HG03095 (cell line): ENCODE measurements around the gene MPRIP.
"Not testable (repeated sequence)": the region's sequence is repeated elsewhere in the genome, so short reads cannot be mapped to it uniquely, and the experiment has no call there.

Source experiments
- ATAC-seq: cut with Tn5 transposase; IDR thresholded peaks from one replicate; pipeline ENCODE4 v1.9.1; 2021; ENCODE audit warnings: moderate library complexity; ENCODE audit not compliant: unreplicated experiment

The MPRIP gene

DNA sequence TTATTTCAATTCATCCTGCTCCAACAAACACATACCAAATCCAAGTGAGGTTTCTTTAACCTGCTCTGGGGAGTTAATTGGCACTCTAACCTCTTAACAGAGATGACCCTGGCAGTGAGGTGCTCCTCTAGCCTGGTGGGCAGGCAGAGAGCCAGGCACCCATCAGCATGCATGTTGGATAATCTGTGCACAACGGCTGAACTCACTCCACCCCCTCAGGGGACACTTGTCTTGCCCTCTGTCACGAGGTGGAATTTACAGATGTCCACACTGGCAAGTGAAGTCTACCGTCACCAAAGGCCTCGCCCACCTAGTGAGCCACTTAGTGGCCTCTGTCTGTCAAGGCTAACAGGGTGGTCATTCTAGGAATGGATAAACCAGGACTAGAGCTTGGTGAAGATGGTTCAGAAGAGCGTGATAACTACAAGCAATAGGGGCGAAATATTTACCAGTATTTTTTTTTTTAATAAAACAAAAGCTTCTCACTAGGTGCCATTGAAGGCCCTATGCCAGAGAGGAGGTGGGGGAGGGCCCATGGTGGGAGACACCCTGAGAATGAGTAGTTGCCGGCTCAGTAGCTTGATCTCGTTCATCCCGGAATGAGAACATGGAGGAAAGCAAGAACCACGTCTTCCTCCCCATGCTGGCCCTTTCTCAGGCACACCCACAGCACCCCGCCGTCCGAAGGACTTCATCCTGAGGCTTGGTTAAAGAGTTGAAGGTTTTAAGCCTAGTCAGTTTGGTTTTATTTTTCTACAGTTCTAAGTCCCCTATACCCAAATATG, 138.7 kb downstream of the MPRIP start:
- no peak for ATAC-seq

DNA sequence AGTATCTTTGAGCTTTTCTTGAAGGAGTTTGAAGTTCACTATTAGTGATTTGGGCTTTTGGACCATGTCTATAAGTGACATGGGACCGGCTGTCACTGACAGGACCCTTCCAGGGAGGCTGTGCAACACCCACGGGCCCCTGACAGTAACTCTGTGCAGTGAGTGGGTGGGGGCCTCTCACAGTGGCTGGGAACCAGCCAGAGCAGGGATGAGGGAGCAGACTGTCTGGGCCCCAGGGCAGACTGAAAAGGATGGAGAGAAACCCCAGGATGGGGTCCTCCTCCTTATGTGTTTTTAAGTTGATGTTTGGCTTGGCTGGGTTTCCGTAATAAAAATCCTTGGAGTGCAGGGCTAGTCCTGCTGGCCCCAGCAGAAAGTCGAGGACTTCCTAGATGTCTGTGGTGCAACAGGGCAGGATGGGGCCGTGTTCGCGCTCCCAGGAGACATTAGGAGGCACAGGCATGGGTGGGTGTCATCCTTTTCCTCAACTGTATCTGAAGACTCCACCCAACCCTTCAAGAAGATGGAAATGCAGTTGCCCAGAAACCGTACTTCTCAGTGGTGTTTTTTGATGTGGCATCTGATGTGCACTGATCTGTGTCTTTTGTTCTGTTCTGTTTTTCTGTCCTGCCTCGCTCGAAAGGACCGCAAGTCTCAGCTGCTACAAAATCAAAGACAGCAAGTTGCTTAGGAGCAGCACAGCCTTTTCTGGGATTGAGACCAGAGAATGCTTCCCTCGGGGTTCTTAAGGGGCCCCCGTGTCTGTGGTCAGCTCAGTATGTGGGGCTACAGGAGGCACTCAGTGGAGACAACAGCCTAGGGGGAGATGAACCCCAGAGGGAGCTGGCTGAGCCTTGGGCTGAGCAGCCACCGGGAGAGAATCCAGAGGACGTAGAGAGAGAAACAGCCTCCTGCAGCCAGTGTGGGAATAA, 139.7 kb downstream of the MPRIP start:
- no peak for ATAC-seq

DNA sequence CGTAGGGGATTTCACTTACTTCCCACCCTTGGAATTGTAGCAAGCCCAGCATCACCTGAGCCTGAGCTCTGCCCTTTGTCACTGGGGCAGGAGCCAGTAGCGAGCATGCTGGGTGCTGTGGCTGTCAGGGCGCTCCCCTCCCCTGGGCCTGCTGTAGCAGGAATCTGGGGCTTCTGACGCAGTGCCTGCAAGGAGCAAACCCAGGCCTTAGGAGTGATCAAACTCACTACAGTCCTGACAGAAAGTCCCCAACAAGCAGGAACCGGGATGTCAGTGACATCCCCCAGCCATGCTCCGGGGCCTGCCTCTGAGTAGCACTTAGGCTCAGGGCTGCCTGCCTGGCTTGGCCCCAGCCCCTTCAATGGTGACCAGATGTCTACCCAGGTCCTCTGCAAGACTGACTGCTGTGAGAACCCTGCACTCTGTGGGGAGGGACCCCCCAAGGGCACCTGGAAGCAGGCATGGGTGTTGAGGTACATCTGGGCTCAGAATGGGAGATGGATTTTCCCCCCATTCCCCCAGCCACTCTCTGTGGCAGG, 140.4 kb downstream of the MPRIP start:
- ATAC-seq = no peak

DNA sequence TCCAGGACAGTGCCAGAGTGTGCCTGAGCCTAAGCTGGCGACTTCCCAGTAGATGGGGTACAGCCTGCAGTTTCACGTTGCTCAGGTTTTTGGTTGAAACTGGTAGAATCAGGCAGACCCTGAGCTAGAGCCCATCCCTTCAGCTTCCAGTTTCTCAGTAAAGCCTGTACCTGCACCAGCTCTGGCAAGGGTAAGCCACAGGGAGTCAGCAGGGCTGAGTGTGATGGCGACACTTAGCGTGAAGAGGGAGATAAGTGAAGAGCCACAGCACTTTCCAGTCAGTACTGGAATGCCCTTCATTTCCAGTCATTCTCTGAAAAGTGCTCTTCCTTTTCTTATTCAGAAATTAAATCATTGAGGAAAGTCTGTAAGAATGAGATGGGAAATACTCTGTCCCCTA, 141.5 kb downstream of the MPRIP start:
- ATAC-seq = no peak

DNA sequence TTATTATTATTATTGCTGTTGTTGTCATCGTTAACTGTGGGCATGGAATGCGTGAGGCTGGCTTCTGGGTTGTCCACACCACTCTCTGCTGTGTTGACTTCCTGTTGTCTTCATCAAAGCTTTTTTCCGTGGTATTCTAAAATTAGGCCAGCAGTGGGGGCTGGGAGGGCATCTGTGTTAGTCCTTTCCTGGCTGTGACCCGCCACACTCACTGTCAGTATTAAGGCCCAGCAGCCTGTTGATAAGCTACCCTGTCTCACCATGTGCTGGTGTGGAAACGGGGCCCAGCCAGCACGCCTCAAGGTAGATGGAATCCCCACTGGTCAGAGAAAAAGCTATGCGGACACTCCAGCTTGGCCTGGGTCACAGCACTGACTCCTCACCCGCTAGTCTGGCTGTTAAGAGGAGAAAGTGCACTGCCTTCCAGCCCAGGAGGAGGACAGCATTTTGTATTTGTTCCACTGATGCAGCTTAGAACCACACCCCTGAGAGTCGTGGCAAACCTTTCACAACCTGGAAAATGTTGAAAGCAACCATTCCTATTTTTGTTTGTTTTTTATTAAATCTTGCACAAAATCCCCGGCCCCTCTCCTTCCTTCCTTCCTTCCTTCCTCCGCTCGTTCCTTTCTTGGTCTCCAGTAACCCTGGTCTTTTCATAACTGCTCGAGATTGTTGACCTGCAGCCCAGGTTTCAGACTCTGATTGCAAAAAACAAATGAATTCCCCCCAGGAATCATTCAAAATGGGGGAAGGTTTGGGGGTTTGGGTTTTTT, 142.9 kb downstream of the MPRIP start:
- not testable (repeated sequence) for ATAC-seq

DNA sequence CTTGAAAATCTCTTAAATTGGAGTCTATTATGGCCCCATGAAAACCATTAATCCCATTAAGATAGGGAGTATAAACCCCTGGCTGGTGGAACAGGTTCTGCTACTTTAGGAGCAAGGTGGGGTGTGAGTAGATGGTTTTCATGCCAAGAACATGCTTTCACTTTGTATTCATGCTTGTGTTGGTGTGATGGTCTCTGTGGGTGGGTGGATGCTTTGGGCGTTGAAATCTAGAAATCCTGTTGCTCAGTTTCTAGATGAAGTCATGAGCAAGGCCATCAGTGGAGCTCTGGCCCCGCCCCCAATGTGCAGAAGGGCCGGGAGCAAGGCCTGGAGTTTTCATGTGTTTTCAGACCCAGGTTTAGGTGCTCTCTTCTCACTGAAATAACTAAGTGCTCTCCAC, 143.8 kb downstream of the MPRIP start:
- no peak for ATAC-seq

DNA sequence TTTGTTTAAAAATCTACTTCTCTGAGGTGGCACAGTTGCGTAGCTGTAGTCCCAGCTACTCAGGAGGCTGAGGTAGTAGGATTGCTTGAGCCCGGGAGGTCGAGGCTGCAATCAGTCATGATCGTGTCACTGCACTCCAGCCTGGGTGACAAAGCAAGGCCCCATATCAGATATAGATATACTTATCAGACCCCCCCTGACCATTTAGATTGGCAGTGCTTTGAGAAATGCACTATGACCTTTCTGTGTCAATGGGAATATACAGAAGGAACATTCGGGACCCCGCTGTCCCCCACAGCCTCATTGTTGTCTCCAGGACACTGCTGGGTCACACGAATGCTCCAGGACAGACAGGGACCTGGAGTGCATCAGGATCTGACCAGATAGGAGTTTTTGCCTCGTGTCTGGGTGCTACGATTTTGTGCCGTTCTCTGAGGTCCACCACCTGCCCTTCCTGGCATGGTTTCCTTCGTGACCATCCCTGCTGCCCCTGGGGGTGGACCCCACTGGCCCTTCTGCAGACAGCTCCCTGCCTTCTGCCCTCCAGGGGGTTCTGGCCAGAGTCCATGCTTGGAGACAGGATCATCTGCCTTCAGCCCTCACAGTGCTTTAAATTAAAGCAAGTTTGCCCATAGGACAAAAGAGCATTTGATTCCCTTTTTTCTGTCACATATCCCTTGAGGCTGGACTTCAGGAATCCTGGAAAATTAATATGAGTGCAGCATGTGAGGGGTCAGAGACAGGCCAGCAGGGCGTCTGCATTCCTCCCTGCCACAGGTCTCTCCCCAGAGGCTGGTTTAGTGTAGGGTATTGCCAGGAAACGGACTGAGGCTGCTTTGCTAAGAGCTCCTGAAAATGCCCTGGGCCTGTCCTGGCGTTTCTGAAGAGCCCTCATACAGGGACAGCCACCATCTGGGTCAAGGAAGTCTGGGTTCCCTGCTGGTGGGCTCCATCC, 144.6 kb downstream of the MPRIP start:
- ATAC-seq = no peak

DNA sequence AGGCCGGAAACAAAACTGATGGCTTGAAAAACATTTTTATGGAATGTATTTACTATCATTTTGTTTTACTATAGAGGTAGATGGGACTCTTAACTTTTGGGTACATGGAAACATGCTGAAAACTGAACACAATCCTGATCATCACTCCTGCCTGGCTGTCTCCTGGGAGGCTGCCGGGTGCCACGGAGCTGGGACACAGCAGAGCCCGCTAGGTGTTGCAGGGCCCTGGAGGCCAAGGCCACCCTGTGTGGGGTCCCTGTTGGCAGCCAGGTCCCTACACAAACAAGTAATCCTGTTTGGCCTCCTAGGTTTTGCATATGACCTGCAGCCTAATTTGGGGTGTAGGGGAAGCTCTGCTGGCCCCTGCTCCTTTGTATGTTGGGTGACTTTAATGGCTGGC, 146.3 kb downstream of the MPRIP start:
- no peak for ATAC-seq

DNA sequence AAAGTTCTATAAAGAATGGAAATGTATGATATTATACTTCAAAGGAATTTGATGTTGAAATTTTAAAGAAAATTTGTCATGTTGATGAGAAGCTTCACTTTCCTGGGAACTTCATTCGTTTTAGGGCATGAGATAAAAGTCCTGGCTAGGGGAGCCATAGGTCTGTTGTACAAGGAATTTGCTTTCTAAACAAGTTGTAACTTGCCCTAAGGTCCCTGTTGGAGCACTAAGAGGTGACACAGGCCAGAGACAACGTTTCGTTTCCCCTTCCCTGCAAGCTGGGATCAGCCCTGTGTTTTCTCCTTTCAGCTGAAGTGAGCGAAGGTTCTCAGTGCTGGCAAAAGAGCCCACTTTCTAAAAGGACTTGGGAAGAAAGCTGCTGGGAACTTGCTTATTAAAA, 147.3 kb downstream of the MPRIP start:
- ATAC-seq = no peak

DNA sequence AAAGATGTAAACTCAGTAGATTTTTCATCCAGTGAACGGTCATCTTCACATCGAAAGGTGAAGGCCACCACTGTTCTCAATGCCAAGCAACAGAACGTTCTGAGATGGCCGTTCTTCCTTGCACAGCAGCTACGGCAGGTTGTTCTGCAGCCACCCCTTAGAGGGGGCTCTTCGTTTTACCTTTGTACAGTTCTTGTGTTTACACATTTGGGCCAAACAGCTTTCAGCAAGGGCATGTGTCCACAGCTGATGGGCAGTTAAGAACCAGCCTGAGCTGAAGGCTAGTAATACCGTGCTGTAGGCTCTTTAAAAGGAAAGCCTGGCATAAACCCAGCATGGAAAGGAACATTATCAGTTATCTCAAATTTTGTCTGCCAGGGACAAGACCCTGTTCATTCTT, 147.9 kb downstream of the MPRIP start:
- no peak for ATAC-seq

DNA sequence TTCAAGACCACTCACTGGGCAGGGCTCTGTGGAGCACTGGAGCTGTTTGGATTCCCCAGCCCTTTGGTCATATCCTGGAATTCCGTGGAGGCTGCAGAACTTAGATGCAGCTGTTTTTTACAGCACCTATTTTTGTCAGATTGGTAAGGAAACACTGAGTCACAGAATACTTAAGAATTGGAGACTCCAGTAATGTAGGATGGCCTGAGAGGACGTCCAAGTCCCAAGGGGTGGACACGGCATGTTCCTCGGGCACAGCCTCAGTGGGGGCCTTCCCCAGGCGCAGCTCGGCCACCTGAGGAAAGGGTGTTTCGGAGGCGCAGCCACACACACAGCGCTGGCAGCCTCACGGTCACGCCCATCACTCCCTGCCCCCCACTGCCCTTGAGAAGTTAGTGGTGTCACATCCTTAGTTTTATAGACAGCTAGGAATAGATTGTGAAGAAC, 149.1 kb downstream of the MPRIP start:
- no peak for ATAC-seq

DNA sequence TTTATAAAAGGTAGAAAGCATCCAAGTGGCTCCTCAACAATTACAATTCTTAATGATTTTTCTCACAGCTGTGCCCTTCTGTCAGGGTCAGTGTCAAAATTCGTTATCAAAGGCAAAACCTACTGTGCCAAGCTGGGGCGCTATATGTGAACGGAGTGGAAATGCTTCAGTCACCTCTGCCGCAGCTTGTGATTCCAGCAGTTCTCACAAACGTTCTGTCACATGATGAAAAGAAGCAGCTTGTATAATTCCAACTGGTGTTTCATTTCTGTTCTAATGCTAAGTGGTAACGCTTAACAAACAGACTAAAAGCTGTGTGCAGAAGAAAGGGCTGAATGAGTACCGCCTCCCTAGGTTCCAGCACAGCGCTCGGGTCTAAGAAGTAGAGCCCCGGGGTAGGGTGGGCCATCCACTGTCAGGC, 149.7 kb downstream of the MPRIP start:
- ATAC-seq = no peak

DNA sequence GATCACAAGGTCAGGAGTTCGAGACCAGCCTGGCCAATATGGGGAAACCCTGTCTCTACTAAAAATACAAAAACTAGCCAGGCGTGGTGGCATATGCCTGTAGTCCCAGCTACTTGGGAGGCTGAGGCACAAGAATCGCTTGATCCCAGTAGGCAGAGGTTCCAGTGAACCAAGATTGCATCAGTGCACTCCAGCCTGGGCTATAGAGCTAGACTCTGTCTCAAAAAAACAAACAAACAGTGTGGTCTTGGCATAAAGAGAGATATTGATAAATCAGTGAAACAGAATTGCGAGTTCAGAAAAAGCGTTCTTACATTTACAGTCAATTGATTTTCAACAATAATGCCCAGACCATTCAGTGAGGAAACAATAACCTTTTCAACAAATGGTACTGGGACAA, 153.2 kb downstream of the MPRIP start:
- ATAC-seq = not testable (repeated sequence)

DNA sequence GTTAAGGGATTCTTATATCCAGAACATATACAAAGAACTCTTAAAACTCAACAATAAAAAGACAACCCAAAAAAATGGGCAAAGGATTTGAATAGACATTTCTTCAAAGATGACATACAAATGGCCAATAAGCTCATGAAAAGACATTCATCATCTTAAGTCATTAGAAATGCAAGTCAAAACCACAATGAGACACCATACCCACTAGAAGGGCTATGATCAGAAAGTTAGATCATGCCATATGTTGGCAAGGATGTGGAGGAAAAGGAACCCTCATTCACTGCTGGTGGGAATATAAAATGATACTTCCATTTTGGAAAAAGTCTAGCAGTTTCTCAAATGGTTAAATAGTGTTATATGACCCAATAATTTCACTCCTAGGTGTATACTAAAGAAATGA, 154.5 kb downstream of the MPRIP start:
- ATAC-seq = no peak

DNA sequence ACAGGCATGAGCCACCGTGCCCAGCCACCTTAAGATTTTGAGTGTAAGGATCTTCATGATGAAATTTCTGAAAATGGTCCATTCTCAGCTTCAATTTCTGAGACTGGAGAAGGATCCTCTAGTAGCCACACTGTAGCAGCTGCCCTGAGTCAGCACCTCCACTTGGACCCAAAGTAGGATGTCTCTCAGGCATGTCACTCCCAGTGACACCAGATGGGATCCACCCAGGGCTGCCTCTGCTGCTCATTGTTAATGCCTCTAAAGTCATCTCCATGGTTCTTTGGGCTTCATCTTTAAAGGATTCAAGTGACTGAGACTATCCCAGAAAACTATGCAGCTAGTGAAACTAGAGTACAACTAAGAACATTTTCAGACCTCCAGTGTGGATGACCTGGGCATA, 156.0 kb downstream of the MPRIP start:
- ATAC-seq = no peak

DNA sequence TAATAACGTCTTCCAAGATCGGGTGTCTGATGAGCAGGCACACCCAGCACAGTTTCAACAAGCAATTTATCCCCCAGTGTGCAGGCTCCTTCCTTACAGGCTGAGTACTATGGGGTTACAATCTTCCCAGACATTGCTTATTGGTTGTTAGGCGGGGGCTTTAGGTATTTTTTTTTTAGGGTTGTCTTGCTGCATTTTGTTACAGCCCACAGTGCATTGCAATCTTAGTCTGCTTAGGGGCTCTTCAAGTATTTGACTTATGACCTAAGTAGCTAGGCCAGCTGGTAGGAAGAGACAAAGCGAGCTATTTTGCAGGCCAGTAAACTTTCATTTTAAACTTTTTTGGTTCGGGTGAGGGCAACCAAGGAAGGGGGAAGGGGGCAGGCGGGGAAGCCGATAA, 158.1 kb downstream of the MPRIP start:
- ATAC-seq = no peak

DNA sequence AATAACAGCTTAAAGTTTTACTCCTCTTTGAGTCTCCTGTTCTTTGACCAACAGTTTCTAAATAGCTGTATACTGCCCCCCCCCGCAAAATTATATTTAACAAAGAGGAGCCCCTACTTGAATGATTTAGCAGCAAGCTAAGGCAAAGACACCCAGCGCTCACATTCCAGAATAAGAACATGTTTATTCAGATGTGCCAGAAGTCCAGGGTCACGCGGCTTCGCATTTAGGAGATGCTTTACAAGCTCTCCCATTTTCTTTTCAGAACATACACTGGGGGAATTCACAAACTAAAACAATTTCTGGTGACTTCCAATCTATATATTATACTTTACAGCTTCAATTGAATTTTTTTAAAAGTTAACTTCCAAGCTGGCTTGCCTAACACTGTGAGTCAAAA, 158.6 kb downstream of the MPRIP start:
- ATAC-seq = no peak

DNA sequence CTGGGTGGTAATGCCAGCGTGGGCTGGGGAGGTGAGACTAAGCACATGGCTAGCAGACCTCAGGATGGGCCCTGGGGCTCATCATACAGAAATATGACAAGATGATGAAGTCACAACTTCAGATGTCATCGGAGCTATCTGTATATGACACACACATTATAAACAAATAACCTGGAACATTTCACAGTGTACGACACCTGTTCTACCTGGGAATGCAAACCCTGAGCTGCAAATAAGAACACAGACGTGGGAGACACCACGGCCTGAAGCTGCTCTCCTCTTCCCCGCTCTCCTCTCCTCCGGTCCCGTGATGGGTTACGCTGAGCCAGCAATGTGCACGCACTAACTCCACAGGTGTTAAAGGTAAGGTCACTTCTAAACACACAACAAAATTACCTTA, 159.0 kb downstream of the MPRIP start:
- no peak for ATAC-seq

DNA sequence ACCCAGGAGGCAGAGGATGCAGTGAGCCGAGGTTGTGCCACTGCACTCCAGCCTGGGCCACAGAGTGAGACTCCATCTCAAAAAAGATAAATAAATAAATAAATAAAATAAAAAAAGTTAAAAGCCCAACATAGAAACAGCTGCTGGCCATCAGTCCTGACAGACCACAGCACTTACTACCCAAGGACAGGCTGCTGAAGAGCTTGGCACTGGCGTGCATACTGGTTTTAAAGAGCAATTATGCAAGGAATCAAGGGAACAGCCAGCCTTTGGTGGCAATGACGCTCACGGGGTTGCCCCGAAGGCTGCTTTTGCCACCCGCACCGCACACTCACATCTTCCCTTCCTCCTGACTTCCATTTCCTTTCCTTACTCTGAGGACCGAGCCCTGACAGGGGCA, 159.7 kb downstream of the MPRIP start:
- ATAC-seq = no peak

DNA sequence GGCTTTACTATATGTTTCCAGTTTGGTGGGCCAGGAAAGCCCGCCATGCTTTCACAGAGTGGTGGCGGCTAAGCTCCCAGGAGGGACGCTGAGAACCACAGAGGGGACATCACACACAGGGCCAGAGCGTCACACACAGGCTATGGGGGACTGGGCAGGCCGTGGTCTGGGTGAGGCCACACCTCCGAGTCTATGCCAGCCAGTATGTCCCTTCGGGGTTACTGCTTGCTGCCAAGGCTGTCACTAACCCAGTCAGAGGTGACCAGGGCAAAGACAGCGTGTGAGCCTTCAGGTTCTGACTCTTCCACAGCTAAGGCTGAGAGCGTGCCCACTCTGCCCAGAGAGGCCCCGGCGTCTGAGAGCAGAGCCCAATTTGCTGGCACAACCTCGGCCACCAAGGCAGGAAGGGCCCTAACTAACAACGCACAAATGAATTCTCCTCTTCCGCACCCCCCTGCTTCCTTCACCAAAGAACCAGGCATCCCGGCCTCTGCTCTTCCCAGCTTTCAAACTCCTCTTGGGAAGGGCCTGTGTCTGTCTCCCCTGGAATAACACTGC, 161.0 kb downstream of the MPRIP start:
- no peak for ATAC-seq
